G401 (cell line): Measurements from ENCODE around the gene PPP6R3. TPM values are rescaled to one million over a fixed set of nuclear protein-coding genes. Genes with fewer than 3 reads are reported as not detected.
"Not testable (repeated sequence)": the region's sequence is repeated elsewhere in the genome, so short reads cannot be mapped to it uniquely, and the experiment has no call there.

ENCODE experiments used
- DNase-seq: peaks from one replicate; pipeline ENCODE4 v3.0.0-alpha.2; 2015; ENCODE audit warnings: low spot score
- in situ Hi-C: cut with HindIII; loops from 2 replicates; pipeline ENCODE4 v1.10.0; 2016; ENCODE audit warnings: low sequenced_read_pairs, mixed read lengths
- total RNA-seq: library from RNA; depleted of rRNA; stranded (reverse); fragments of >200 nt; shearing (Covaris generic); gene quantifications from 2 replicates; pipeline ENCODE4 v1.2.3, GENCODE V29; 2014

The PPP6R3 gene
- total RNA-seq, 1 experiment from 2014 or later = 157 TPM

- in situ Hi-C loops = no loop called here
Observed at GRCh38 chr11:68513930-68514487, 53.5 kb downstream of the PPP6R3 start.

DNA sequence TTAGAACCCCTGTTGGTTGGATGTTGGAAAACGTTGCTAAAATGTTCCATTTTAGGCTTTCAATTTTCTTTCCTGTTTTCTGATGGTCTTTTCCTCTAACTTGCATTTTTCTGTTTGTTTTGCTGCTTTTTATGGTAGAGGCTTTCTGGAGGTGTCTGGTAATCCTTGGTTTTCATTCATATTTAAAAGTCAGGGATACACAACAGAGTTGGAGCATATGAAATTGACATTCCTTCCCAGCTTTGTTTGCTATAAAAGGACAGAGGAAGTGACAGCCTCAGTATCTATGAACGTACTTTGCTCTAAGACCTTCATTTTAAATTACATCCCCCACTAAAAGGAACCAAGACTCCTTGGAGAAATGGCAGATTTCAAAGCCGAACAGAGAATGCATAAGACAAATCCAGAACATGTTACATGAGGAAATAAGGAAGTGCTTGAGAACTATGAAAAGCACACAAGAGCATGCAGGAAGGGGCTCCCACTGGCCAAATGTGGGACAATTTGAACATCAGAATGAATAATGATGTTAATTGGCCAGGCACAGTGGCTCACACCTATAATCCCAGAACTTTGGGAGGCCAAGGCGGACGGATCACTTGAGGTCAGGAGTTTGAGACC lies 56.7 kb downstream of the PPP6R3 start:
- in situ Hi-C loops = no loop called here
- DNase-seq = no peak

More at GRCh38 chr11:68513930-68514487, 53.5 kb downstream of the PPP6R3 start:
- no peak for DNase-seq

DNA sequence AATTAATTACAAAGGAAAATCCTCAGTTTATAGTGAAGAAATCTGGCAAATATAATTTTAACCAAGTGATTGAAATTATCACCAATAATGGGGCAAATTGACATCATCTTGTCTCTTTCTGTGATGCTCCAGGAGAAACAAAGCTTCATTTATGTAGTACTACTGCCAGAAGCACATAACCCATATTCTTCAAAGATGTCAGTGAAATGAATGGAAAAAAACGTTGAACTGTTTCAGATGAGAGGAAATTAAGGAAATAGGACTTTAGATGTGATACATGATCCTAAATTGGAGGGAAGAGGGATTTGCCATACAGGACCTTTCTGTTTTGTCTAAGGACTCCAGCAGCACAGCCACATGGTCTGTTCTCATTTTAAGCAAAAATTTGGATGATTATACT lies 57.6 kb downstream of the PPP6R3 start:
- in situ Hi-C loops = no loop called here
- DNase-seq = no peak

- in situ Hi-C loops = no loop called here
- DNase-seq = no peak
Observed at GRCh38 chr11:68521969-68522652, 61.6 kb downstream of the PPP6R3 start.

- DNase-seq = no peak
- in situ Hi-C loops = no loop called here
Observed at GRCh38 chr11:68523033-68523432, 62.5 kb downstream of the PPP6R3 start.

- in situ Hi-C loops = no loop called here
- DNase-seq = no peak
Observed at GRCh38 chr11:68523743-68524142, 63.2 kb downstream of the PPP6R3 start.

GRCh38 chr11:68524213-68524612 lies 63.7 kb downstream of the PPP6R3 start:
- DNase-seq = no peak
- in situ Hi-C loops = no loop called here

DNA sequence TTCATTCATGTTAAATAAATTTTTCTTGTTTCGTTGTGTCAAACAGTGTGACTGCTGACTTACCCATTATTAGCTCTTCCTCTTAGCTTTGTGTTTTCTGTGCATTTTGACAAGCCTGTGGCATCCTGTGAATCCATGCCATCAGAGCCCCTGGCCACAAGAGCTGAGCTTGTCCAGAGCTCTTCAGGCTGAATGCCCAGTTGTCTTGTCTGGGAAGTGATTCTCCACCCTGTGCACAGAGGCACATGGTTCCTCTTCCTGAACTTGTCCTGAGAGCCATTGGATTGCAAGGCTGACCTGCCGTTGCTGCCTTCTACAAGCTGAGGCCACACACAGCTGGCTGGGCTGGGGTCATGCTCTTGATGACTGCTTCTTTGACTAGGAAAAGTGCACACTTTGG lies 64.1 kb downstream of the PPP6R3 start:
- in situ Hi-C loops = no loop called here
- DNase-seq = no peak

GRCh38 chr11:68525336-68525735 lies 64.8 kb downstream of the PPP6R3 start:
- DNase-seq = no peak
- in situ Hi-C loops = no loop called here

- in situ Hi-C loops = no loop called here
Observed at GRCh38 chr11:68525930-68526329, 65.4 kb downstream of the PPP6R3 start.

GRCh38 chr11:68527585-68527984 lies 67.0 kb downstream of the PPP6R3 start:
- in situ Hi-C loops = no loop called here
- no peak for DNase-seq

More at GRCh38 chr11:68525930-68526329, 65.4 kb downstream of the PPP6R3 start:
- DNase-seq = no peak

DNA sequence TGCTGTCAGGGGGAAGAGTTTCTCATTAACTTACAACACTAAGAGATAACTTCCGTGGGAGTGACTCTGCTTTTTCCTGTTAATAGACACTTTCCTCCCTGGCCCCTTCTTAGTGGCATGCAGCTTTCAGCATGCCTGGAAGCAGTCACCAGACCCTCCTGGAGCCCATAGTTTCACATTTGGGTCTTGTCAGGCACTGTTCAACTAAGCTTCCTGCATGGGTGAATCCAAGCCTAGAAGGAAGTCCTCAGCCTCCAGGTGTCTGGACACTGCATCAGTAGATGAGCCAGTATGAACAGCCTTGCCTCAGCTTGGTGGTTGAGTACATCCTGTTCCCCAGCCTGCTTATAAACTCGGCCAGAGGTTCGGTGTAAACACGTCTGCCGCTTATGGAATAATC lies 68.1 kb downstream of the PPP6R3 start:
- no peak for DNase-seq
- in situ Hi-C loops = no loop called here

- in situ Hi-C loops = no loop called here
- DNase-seq = no peak
Observed at GRCh38 chr11:68531129-68531693, 70.7 kb downstream of the PPP6R3 start.

DNA sequence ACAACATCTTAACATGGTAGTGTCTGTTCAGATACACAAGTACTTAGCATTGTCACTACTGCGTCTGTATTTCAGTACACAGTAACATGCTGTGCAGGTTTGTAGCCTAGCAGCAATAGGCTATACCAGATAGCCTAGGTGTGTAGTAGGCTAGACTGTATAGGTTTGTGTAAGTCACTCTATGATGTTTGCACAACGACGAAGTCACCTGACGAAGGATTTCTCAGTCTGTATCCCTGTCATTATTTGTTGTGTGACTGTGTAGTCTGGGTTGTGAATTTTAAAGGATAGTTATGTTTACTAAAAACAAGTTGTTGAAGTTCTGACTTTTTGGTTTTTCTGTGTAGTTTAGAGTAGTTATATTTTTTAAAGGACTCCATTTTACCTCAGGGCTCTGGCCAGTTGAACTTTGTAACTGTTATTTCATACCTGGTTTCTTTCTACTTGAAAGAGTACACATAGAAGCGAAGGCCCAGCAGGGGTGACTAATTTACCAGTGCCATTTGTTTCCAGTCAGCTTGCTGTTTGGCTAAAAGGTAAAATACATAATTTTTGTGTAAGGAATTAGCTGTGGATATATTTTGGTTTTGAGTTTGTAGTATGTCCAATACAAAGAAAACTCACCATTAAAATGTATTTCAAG lies 72.3 kb downstream of the PPP6R3 start:
- no peak for DNase-seq
- in situ Hi-C loops = no loop called here

DNA sequence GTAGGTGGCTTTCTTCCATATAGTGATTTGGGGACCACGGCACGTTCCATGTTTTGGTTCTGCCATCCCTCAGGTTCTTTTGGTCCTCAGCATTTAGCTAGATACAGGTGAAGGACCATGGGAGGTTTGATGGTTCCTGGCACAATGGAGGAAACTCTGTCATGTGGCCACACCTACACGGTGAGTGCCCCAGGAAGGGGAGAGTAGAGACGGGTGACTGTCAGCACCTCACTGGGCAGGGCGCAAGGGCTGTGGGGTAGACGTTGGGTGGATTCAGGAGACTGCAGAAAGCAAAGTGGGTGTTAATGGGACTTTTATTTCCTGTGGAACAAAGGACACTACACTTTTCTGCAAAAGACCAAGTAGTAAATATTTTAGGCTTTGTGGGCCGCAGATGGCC lies 73.4 kb downstream of the PPP6R3 start:
- in situ Hi-C loops = no loop called here
- no peak for DNase-seq

GRCh38 chr11:68535098-68535497 lies 74.5 kb downstream of the PPP6R3 start:
- no peak for DNase-seq
- in situ Hi-C loops = no loop called here

DNA sequence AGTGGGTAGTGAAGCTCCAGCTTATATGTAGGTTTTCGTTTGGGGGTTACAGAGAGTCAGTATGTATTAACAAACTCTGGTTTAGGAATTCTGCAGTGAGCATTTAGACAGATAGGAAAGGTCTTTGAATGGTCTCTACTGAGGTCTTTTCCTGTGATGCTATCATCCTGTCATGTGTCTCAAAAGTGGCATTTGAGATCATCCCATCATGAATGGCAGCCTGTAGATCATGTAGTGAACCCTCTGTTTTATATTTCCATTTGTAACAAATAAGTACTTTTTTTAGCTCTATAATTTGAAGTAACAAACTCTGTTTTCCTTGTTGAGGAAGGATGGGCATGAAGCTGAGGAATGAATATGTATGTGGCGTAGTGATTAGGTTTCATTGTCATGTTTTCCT lies 76.2 kb downstream of the PPP6R3 start:
- in situ Hi-C loops = no loop called here
- no peak for DNase-seq

DNA sequence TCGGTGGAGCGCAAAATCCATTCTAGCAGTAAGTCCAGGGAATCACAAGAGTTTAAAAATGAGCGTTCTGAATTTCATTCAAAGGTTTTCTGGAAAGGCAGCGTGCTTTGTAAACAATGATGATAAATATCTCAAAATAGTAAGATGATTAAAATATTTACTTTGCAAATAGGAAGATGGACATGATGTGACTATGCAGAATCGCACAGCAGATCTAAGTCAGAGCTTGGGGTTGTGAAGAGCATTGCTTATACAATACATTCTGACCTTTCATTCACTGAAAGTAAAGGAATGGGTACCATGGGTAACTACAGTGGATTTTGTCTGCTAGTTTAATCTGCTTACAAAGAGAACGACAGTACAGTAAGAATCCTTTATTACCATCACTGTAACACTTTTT lies 77.5 kb downstream of the PPP6R3 start:
- in situ Hi-C loops = no loop called here
- no peak for DNase-seq

DNA sequence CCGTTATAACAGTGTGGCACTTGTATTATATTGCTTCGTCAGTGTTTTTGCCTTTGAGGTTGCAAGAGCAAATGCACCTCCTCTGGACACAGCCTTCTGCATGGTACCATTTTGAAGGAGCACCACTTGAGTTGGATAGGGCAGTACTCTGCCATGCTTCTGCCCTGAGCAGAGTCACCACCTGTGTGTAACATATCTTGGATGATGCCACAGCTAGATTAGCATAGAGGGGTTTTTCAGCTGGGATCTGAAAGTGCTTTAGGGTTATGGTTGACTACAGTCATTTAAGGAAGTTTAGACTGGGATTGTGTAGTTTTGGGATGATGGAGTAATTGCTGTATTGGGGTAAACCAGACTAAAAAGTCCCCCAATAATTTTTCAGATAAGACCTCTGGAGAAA lies 78.8 kb downstream of the PPP6R3 start:
- DNase-seq = no peak
- in situ Hi-C loops = no loop called here

DNA sequence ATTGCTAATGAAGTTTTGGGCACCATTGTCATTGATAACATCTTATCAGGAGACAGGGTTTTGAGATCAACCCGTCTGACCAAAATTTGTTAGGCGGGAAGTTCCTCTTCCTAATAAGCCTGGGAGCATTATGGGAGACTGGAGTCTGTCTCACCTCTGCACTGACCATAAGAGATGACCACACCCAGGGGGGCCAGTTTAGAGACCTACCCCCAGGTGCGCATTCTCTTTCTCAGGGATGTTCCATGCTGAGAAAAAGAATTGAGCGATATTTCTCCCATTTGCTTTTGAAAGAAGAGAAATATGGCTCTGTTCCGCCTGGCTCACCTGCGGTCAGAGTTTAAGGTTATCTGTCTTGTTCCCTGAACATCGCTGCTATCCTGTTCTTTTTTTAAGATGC lies 80.0 kb downstream of the PPP6R3 start:
- in situ Hi-C loops, DNase-seq: not testable (repeated sequence)
